ENCODE data around the gene TULP4. TPM values are rescaled to one million over a fixed set of nuclear protein-coding genes. Genes with fewer than 3 reads are reported as not detected.

The TULP4 gene
- total RNA-seq, 6 experiments from 2014 or later: 27.0 to 42.4 (median 32.3) TPM

GRCh38 chr6:158322724-158323560 lies 10.7 kb downstream of the TULP4 start:
- no peaks in the 10 kb centered on the region for H3K27me3 ChIP-seq
- no peaks in the 10 kb centered on the region for H3K36me3 ChIP-seq
- ATAC-seq: peak; percentile 60 to 81 (median 73)
- intact Hi-C loops (cut with DNase I): no loop called here
- H3K4me1 ChIP-seq: peaks cover 0 to 19% (median 6%) of the 10 kb centered on the region in 4 donors
- TF ChIP-seq POLR2A (IDR thresholded peaks at IDR 0.05): no peak
- TF ChIP-seq CTCF (IDR thresholded peaks at IDR 0.05): no peak
- no peak for DNase-seq
- no peaks in the 10 kb centered on the region for H3K9me3 ChIP-seq
- 48% methylated on average over 11 of the region's 11 CpGs for WGBS (ENCODE audit: insufficient coverage, low coverage, low lambda C conversion rate, missing lambda C conversion rate)
- peak overlapping the region in 1 of 3 donors; percentile 41 for H3K27ac ChIP-seq
- H3K4me3 ChIP-seq: no peak overlapping the region

- Histone ChIP-seq H3K4me1 (peaks cover 0 to 19% (median 6%) of the 10 kb centered on the region in 4 donors), H3K9me3 (no peaks in the 10 kb centered on the region), H3K4me3 (no peak overlapping the region), H3K36me3 (no peaks in the 10 kb centered on the region), H3K27ac (no peak overlapping the region), H3K27me3 (no peaks in the 10 kb centered on the region)
- ATAC-seq: no peak
- 75% methylated on average over 2 of the region's 2 CpGs for WGBS (ENCODE audit: insufficient coverage, low coverage, low lambda C conversion rate, missing lambda C conversion rate)
- no peak for TF ChIP-seq CTCF (IDR thresholded peaks at IDR 0.05)
- no peak for TF ChIP-seq POLR2A (IDR thresholded peaks at IDR 0.05)
- no peak for DNase-seq
- intact Hi-C loops (cut with DNase I): no loop called here
Measured at GRCh38 chr6:158323561-158323958, 11.3 kb downstream of the TULP4 start.

- 78% methylated on average over 5 of the region's 5 CpGs for WGBS (ENCODE audit: insufficient coverage, low coverage, low lambda C conversion rate, missing lambda C conversion rate)
- Histone ChIP-seq H3K4me1 (peaks cover 0 to 19% (median 6%) of the 10 kb centered on the region in 4 donors), H3K9me3 (no peaks in the 10 kb centered on the region), H3K27me3 (no peaks in the 10 kb centered on the region), H3K36me3 (no peaks in the 10 kb centered on the region), H3K27ac (no peak overlapping the region), H3K4me3 (no peak overlapping the region)
- ATAC-seq (peak; percentile 8 to 64 (median 19)), DNase-seq (no peak)
- TF ChIP-seq CTCF (IDR thresholded peaks at IDR 0.05) (no peak), POLR2A (IDR thresholded peaks at IDR 0.05) (no peak)
- intact Hi-C loops (cut with DNase I): no loop called here
Measured at GRCh38 chr6:158324136-158324535, 11.9 kb downstream of the TULP4 start.

GRCh38 chr6:158327211-158327610 lies 14.9 kb downstream of the TULP4 start:
- WGBS (ENCODE audit: insufficient coverage, low coverage, low lambda C conversion rate, missing lambda C conversion rate): 78% methylated on average over 1 of the region's 1 CpG
- Histone ChIP-seq H3K36me3 (no peaks in the 10 kb centered on the region), H3K9me3 (no peaks in the 10 kb centered on the region), H3K27me3 (no peaks in the 10 kb centered on the region), H3K4me3 (no peak overlapping the region), H3K4me1 (peaks cover 0 to 13% (median 6%) of the 10 kb centered on the region in 4 donors), H3K27ac (no peak overlapping the region)
- ATAC-seq (no peak), DNase-seq (no peak)
- TF ChIP-seq CTCF (IDR thresholded peaks at IDR 0.05) (no peak), POLR2A (IDR thresholded peaks at IDR 0.05) (no peak)
- intact Hi-C loops (cut with DNase I): no loop called here
